Rectal smooth muscle tissue (tissue), 1 donor: ENCODE measurements around the gene MTG1.
"Not testable (repeated sequence)": the region's sequence is repeated elsewhere in the genome, so short reads cannot be mapped to it uniquely, and the experiment has no call there.

Experiments used
- H3K27ac ChIP-seq: one replicate; pipeline ENCODE4 v1.7.0; 2013; ENCODE audit warnings: low read depth, low read length, inconsistent platforms
- H3K27me3 ChIP-seq: one replicate; pipeline ENCODE4 v1.7.0; 2013; ENCODE audit warnings: low read length; ENCODE audit not compliant: control insufficient read depth, insufficient read depth
- H3K36me3 ChIP-seq: one replicate; pipeline ENCODE4 v1.7.0; 2013; ENCODE audit warnings: low read length; ENCODE audit not compliant: control insufficient read depth, insufficient read depth
- H3K4me1 ChIP-seq: one replicate; pipeline ENCODE4 v1.7.0; 2013; ENCODE audit warnings: low read length; ENCODE audit not compliant: control insufficient read depth, insufficient read depth
- H3K4me3 ChIP-seq: one replicate; pipeline ENCODE4 v1.7.0; 2013; ENCODE audit warnings: low read length
- H3K9ac ChIP-seq: one replicate; pipeline ENCODE4 v1.7.0; 2013; ENCODE audit warnings: low read length

Gene MTG1

DNA sequence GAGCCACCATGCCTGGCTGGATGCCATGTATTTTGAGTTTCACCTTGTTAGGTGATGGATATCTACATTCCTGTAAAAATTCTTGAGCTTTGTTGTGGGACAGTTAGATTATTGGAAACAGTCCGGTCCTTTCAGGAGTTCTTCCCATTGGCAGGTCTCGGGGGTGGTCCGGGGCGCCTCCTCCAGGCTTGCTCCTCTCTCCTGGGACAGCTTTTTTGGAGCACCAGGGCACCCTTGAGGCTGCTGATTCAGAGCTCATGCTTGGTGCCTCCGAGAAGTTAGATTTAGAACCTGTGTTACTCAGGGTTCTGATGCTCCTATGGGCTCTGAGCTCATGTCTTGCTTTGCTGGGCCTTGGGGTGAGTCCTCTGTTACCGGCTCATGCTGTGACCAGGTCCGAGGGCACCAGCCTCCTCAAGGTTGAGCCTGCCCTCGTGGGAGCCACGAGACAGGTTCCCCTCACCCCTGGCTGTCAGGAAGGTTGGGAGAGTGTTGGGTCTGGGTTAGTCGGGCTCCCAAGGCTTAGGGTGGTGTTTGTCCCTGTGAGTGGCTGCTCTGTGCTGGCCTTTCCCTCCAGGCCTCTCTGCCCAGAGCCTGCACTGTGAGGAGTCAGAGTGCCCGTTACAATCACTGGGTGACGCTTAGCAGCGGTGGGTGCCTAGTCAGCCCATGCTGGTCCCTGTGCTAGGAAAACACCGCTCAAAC is 24.5 kb downstream of the MTG1 start:
- Histone ChIP-seq H3K9ac (no peak overlapping the region), H3K27ac (no peak overlapping the region), H3K27me3 (peaks cover 2% of the 10 kb centered on the region), H3K4me1 (no peaks in the 10 kb centered on the region), H3K4me3 (no peak overlapping the region), H3K36me3 (peaks cover 7% of the 10 kb centered on the region)

DNA sequence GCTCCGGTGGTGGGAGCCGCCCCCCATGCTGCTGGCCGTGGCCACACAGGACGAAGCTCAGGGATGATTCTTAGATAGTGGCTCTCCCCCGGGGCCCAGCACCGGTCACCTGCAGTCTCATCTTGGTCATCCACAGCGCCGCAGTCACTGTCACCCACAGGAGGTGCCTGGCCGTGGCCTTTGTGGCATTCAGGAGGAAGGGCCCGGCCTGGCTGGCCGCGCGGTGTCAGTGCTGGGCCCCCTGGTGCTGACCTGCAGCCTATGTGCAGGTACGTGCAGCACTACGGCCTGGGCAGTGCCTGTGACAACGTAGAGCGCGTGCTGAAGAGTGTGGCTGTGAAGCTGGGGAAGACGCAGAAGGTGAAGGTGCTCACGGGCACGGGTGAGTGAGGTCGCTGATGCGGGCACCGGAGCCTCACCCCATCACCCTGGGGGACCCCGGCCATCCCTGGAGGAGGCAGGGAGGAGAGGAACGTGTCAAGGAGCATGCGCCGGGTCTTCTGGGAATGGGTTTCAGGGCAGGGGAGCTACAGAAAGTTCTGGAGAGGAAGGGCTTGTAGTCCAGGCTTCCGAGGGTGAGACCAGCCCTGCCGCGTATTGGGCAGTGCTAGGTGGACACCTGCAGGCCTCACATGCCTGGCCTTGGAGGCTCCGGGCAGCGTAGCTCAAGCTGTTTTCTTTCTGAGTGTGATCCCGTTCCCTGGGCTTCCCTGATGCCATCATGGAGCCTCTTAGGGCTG is 25.4 kb downstream of the MTG1 start:
- H3K36me3 ChIP-seq = peaks cover 7% of the 10 kb centered on the region
- no peak overlapping the region for H3K4me3 ChIP-seq
- no peak overlapping the region for H3K27ac ChIP-seq
- H3K9ac ChIP-seq = no peak overlapping the region
- H3K4me1 ChIP-seq = no peaks in the 10 kb centered on the region
- H3K27me3 ChIP-seq = peaks cover 2% of the 10 kb centered on the region

DNA sequence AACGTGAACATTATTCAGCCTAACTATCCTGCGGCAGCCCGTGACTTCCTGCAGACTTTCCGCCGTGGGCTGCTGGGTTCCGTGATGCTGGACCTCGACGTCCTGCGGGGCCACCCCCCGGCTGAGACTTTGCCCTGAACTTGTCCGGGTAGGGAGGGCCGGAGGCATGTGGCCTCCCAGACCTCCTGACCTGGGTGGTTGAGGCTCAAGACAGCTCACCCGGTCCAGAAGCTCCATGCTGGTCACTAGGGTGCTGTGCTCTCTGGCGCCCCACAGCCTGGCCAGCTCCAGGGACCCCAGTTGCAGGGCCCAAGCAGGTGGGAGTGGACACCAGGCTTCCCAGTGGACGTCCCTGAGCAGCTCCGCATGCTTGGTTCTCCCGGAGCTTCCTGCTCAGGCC is 26.1 kb downstream of the MTG1 start:
- Histone ChIP-seq H3K9ac (no peak overlapping the region), H3K4me1 (no peaks in the 10 kb centered on the region), H3K27ac (no peak overlapping the region), H3K36me3 (peaks cover 7% of the 10 kb centered on the region), H3K4me3 (no peak overlapping the region), H3K27me3 (peaks cover 2% of the 10 kb centered on the region)

DNA sequence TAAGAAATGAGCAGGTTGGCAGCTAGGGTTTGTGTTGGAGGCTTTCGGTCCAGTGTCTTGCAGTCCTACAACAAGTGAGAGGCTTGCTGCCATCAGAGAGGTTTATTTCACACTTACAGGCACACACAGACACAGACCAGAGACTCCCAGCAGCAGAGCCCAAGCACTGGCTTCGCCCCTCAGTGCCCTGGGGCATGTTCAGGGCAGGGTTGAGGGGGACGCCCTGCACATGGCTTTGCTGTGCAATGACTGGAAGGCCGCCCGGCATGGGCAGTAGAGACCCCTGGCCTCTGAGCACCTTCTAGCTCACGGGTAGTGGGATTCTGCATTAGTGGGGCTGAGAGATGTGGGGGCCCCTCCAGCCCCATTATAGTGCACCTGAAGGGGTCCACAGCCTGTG is 26.6 kb downstream of the MTG1 start:
- Histone ChIP-seq H3K27ac (no peak overlapping the region), H3K36me3 (peaks cover 7% of the 10 kb centered on the region), H3K4me3 (no peak overlapping the region), H3K9ac (no peak overlapping the region), H3K4me1 (no peaks in the 10 kb centered on the region), H3K27me3 (peaks cover 2% of the 10 kb centered on the region)

DNA sequence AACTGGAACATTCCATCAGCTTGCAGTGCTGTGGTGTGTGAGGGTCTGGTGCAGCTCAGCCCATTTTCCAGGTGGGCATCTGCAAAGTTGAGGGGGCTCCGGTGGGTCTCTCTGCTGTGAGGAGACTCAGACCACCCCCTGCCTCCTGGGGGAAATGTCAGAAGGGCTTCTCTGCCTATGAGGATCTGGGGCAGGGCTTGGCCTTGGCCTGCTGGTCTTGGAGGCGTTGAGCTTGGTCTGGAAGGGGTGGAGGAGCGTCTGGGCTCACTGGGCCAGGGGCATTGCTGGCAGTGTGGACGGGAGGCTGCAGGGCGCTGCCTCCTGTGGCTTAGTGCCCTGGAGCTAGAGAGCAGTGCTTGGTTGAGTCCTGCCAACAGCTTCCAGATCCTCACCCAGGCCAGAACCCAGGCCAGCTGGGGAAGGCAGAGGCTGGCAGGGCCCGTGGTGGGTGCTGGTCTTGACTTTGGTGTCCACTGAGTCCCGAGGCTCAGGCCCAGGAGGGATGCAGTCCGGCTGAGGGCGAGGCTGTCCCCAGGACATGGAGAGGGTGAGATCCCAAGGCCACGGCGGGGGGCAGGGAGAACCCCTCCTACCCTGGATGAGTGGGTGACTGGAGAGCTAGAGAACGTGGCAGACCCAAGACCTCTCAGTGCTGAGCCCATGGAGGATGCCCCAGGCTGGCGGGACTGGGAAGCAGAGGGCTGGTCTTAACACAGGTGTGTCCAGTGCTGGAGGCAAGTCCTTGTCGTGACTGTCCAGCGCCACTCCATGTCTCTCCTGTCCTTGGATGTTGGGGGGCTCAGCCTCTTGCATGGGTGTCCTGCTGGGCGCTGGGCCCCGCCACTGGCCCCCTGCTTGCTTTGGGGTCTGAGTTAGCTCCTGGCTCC is 27.6 kb downstream of the MTG1 start:
- no peak overlapping the region for H3K4me3 ChIP-seq
- H3K9ac ChIP-seq = no peak overlapping the region
- H3K4me1 ChIP-seq = no peaks in the 10 kb centered on the region
- H3K27ac ChIP-seq = no peak overlapping the region
- H3K27me3 ChIP-seq = peaks cover 2% of the 10 kb centered on the region
- peaks cover 7% of the 10 kb centered on the region for H3K36me3 ChIP-seq

DNA sequence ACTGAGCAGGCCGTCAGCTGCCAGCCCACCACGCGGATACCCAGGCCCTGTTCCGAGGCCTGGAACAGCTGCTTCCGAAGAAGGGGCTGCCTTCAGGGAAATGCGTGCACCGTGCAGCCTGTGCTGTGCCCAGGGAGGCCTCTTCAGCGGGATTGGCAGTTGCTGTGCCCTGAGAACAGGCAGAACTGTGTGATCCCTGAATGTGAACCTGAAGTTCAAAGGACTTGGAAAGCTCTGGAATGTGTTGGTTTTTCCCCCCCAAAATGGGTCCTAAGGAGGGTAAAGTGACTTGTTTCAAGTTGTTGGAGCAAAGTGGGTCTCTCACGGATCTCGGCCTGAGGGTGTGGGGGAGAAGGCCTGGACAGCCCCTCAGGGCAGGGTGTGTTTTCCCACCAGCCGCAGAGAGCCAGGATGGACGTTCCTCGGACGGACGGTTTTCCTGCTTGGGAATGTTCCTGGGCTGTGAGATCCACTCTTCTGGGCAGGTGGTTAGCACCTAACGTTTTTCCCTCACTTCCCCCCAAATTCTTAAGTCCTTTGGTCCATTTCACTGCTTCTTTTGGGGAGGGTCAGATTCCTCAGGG is 28.4 kb downstream of the MTG1 start:
- peaks cover 7% of the 10 kb centered on the region for H3K36me3 ChIP-seq

DNA sequence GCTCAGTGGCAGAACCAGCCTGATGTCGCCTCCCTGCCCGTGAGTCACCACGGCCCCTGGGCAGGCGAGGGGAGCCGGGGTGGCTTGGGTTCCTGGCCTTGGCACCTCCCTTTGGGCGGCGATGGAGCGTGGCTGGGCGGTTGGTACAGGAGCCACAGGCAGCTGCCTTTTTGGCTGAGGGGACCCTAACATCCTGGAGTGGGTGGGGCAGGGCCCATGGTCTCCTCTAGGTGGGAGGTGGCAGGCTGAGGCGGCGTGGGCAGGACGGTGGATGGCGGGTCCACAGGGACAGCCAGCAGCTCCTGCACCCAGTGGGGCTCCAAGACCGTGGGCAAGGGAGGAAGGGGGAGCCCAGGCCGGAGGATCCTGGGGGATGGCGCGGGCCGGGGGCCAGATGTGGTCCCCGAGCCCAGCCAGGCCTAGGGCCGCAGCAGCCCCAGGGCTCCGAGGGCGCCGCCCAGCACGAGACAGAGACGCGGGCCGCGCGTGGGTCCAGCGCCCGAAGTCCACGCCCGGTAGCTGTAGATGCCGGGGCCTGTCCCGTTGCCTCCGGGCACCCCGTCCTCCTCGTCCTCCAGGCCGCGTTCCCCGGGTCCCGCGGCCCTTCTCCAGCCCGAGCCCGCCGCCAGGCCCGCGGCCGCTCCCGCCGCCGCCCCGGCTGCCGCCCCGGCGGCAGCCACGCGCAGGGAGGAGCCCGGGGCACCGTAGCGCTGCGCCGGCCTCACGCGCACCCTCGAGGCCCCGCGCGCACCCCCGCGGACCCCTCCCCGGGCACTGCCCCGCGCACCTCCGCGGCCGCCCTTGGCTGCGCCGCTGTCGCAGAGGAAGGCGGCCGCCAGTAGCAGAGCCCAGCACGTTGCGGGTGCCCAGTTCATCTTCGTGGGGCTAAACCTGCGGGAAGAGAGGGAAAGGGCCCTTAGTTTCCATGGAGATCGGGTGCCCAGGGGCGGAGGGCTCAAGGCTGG is 29.1 kb downstream of the MTG1 start:
- Histone ChIP-seq H3K9ac (no peak overlapping the region), H3K4me3 (no peak overlapping the region), H3K27ac (no peak overlapping the region), H3K4me1 (no peaks in the 10 kb centered on the region), H3K36me3 (peaks cover 7% of the 10 kb centered on the region), H3K27me3 (peaks cover 2% of the 10 kb centered on the region)

More for the DNA sequence above, 28.4 kb downstream of the MTG1 start:
- Histone ChIP-seq H3K9ac (no peak overlapping the region), H3K27ac (no peak overlapping the region), H3K4me1 (no peaks in the 10 kb centered on the region), H3K4me3 (no peak overlapping the region), H3K27me3 (peaks cover 2% of the 10 kb centered on the region)

DNA sequence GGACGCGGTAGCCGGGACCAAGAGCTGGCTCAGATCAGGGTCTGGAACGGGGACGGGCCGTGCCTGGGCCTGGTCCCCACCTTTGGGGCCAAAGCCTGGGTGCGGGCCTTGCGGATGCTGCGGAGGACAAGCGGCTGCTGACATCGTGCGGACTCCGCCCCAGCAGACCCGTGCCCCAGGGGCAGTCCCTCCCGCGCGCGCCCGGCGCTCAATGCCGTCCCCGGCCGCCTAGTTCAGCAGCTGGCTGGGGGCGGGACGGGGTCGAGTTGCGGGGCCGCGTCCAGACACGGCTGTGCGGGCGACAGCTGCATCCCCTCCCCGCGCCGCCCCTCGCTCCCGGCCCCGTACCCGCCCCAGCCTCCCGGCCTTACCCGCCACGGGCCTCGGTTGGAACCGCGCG is 30.1 kb downstream of the MTG1 start:
- H3K4me3 ChIP-seq, H3K27me3 ChIP-seq, H3K36me3 ChIP-seq, H3K4me1 ChIP-seq, H3K27ac ChIP-seq, H3K9ac ChIP-seq: not testable (repeated sequence)

DNA sequence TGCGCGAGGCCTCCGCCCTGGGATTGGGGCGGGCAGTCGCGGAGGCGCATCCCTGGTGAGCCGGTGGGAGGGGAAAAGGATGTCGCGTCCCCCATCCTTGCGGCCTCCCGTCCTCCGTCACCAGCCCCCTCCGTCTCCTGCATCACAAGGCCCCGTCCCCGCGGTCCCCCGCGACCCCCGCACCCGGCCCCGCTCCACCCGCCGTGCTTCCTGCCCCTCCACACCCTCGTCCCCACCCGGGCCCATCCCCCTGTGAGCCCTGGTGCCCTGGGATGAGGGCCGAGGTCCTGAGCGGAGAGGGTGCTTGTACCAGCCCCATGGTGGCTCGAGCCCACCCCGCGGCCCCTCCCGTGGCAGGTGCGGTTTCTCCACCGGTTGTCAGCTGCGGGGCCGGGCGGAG is 30.6 kb downstream of the MTG1 start, which contains the start of gene SPRN:
SPRN (minus strand) TSS at position 25 of the 400 bp plus-strand sequence. CDS start 944 bp downstream, outside the sequence.
- H3K27ac ChIP-seq, H3K4me1 ChIP-seq, H3K9ac ChIP-seq, H3K27me3 ChIP-seq, H3K36me3 ChIP-seq, H3K4me3 ChIP-seq: not testable (repeated sequence)

DNA sequence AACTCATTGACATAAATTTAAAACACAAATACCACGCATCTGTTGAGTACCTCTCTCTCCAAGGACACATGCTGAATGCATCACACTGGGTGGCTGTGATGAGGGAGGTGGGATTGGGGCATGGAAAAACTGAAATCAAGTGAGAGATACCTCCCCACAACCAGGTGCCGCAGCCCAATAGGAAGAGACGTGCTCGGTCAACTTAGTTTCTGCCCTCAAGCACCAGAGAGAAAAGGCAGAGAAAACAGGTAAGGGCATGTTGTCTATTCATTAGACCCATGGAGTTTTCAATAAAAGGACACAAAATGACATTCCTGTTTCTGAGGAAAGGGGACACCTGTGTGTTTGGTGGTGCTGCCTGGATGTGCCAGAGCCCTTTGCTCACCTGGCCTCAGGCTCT is 35.6 kb downstream of the MTG1 start:
- H3K9ac ChIP-seq, H3K27me3 ChIP-seq, H3K4me3 ChIP-seq, H3K36me3 ChIP-seq, H3K4me1 ChIP-seq, H3K27ac ChIP-seq: not testable (repeated sequence)

DNA sequence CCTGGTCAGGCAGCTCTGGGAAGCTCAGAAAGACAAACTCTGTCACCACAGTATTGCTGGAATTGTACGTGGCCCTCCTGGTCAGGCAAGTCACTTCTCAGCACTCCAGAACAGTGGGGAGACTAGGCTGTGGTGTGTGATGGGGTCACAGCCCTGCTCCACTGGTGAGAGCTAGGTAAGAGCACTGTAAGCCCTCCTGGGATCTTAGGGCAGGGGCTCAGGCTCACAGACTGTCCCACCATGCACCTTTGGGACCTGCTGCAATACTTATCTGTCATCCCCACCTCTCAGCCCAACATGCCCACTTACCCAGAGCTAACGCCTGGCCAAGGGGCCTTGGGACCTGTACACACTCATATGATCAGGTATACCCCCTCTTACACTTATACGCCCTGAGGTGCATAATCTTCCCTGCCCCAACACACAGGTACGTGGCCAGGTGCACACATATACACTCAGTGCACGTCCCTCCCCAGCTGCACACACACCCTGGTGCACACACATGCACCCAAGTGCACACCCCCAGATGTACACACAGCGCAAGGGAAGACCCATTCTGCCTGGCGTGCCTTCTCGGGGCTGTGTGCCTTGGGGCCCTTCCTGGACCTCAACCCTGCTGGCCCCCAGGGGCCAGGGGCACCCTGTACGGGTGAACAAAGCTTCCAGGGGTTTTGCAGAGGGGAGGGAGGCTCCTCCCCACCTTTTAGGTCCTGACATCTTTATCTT is 38.1 kb downstream of the MTG1 start:
- H3K4me1 ChIP-seq = not testable (repeated sequence)

More for the DNA sequence above, 38.1 kb downstream of the MTG1 start:
- H3K36me3 ChIP-seq, H3K9ac ChIP-seq, H3K4me3 ChIP-seq, H3K27me3 ChIP-seq, H3K27ac ChIP-seq: not testable (repeated sequence)
